NCI-H2081 treated with DMSO at 0.1 percent for 48 hours (cell line): ENCODE data around the gene ACKR2.
A peak's percentile ranks its signal among the peaks of the same experiment; 100 is the strongest.

ENCODE experiments used
- DNase-seq: peaks from one replicate; lab custom pipeline; 2025; lab: John Stamatoyannopoulos, UW

The ACKR2 gene, protein sequence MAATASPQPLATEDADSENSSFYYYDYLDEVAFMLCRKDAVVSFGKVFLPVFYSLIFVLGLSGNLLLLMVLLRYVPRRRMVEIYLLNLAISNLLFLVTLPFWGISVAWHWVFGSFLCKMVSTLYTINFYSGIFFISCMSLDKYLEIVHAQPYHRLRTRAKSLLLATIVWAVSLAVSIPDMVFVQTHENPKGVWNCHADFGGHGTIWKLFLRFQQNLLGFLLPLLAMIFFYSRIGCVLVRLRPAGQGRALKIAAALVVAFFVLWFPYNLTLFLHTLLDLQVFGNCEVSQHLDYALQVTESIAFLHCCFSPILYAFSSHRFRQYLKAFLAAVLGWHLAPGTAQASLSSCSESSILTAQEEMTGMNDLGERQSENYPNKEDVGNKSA

DNA sequence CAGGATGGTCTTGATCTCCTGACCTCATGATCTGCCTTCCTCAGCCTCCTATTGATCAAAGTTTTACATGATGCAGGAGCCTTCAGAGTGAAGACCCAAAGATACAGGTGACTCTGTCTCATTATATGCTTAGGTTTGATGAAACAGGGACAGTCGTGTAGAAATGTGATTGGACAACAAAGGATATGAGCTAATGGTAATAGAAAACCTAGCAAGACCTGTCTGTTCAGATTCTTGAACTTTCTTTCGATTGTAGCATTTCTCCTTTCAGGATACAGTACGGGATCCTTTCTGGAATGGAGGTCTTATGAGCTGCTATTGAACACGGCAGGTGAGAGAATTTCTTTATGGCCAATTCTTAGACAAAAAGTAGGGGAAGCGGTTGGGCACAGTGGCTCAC lies at the start of gene ACKR2:
TSS of gene ACKR2 (plus strand) at position 244 of the 400 bp plus-strand sequence. CDS start 55,058 bp downstream, outside the sequence.
- no peak for DNase-seq

- no peak for DNase-seq
Observed at GRCh38 chr3:42762046-42762724, 47.1 kb upstream of the ACKR2 start.

- no peak for DNase-seq
Observed at GRCh38 chr3:42763021-42763420, 46.2 kb upstream of the ACKR2 start.

DNA sequence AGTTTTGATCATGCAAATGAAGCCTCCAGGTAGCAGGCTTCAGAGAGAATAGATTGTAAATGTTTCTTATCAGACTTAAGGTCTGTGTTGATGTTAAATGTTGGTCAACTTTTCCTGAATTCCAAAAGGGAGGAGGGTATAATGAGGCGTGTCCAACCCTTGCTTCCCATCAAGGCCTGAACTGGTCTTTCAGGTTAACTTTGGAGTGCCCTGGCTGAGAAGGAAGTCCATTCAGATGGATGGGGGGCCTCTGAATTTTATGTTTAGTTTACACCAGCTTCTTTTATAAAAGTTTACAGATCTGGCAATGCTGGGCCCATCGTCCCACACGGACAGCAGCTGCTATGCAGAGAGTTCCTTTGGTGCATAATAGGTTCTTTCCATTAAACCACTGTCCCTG lies 45.1 kb upstream of the ACKR2 start:
- no peak for DNase-seq

GRCh38 chr3:42764561-42765295 lies 44.5 kb upstream of the ACKR2 start:
- no peak for DNase-seq

DNA sequence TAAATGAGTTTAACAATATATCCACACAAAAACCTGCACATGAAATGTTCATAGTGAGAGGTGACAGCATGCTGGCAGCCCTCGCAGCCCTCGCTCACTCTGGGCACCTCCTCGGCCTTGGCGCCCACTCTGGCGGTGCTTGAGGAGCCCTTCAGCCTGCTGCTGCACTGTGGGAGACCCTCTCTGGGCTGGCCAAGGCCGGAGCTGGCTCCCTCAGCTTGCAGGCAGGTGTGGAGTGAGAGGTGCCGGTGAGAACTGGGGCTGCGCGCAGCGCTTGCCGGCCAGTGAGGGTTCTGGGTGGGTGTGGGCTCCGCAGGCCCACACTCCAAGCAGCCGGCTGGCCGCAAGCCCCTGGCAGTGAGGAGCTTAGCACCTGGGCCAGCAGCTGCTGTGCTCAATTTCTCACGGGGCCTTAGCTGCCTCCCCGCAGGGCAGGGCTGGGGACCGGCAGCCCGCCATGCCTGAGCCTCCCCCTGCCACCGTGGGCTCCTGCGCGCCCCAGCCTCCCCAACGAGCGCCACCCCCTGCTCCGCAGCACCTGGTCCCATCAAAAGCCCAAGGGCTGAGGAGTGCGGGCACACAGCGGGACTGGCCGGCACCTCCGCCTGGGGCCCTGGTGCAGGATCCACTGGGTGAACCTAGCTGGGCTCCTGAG lies 39.6 kb upstream of the ACKR2 start:
- no peak for DNase-seq

GRCh38 chr3:42771271-42771670 lies 38.0 kb upstream of the ACKR2 start:
- no peak for DNase-seq

DNA sequence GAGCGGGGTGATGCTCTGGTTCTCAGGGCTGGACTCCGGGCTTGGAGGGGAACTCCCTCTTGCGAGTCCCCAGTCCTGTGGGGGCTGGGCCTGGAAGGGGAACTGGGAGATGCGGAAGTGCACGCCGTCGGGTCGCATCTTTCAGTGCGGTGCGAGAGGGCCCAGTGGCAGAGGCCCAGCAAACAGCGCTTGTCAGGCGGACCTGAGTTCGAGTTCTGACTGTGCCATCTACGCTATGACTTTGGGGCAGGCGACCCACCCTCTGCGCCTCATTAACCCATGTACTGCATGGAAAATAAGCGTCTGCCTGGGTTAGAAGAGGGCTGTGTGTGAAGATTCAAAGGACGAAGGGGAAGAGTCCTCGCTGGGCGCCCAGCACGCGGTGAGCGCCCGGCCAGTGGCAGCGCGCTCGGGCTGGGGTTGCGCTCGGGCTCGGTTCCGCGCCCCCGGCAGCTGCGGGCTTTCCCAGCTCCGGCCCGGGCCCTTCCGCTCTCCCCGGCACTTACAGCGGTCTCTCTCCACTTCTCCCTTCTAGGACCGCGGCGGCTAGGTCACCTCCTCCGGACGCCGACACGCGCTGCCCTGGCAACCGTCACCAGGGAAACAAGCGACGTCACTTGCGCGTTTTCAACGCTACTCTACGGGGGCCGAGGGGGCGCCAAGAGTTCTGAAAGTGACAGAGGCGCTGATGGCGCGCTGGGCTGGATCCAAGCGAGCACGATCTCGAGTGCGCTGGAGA lies 36.4 kb upstream of the ACKR2 start, which contains the start of gene CCDC13:
TSS of gene CCDC13 (minus strand) at position 584 of the 739 bp plus-strand sequence. CDS start 14,908 bp downstream, outside the sequence.
- no peak for DNase-seq

DNA sequence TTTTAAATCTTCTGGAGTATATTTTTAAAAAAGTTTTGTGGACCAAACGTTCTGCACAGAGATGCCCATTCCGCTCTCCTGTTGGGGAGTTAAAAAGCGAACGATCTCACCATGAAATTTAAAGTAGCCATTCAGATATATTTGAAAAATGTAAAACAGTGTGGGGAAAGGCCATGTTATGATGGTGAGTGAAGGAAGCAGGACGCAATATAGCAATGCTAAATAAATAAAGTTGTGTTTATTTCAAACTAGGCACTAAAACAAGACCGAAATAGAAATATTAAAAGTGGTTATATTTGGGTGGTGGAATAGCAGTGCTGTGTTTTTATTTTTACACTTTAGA lies 35.9 kb upstream of the ACKR2 start:
- no peak for DNase-seq

GRCh38 chr3:42778644-42779043 lies 30.6 kb upstream of the ACKR2 start:
- no peak for DNase-seq

DNA sequence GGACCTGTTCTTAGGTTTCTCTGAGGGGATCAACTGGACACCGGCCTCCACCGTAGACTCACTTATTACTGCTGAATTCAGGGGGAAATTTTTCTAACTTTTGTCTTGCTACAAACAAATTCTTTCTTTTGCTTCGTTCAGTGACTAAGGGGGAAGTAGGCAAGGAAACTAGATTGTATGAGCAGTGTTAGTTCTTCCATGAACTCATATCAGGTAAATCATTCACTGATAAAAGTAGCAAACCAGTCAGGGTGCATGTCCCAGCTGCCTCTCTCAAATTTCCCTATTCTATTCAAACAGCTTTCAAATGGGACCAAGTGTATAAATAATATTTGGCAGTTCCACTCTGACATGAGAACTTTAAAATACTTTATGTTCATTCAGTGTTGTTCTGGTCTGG lies 28.8 kb upstream of the ACKR2 start:
- DNase-seq: no peak

DNA sequence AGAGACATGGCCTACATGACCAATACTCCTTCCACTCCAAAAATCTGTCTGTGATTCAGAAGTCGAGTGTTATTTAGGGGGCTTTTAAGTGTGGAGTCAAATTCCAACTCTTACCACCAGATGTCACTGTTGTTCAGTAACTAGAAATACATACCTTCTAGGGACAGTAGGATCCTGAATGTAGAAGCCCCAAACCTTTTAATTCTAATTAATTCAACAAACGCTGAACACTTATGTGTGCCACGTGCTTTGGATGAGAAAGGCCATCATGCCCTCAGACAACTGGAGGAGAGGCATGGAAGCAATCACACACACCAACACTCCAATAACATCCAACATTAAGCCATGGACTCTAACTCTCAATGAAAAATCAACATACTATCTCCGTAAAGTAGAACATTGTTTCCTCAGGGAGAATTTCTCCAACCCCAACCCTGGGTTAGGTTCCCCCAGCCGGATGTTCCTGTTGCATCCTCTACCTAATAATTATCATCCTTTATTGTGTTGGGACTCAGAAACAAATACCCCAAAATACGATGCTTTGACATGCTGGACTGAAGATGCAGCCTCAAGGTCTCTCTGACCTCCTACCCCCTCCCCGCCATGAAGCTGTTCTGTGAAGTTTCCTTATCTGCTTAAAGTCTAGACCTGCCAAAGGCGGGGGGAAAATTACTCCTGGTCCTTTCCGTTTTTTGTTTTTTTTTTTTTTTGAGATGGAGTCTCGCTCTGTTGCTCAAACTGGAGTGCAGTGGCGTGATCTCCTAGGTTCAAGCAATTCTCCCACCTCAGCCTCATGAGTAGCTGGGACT lies 28.1 kb upstream of the ACKR2 start:
- DNase-seq: peak; percentile 49

- DNase-seq: no peak
Observed at GRCh38 chr3:42786212-42786611, 23.0 kb upstream of the ACKR2 start.

- no peak for DNase-seq
Observed at GRCh38 chr3:42786631-42787030, 22.6 kb upstream of the ACKR2 start.

DNA sequence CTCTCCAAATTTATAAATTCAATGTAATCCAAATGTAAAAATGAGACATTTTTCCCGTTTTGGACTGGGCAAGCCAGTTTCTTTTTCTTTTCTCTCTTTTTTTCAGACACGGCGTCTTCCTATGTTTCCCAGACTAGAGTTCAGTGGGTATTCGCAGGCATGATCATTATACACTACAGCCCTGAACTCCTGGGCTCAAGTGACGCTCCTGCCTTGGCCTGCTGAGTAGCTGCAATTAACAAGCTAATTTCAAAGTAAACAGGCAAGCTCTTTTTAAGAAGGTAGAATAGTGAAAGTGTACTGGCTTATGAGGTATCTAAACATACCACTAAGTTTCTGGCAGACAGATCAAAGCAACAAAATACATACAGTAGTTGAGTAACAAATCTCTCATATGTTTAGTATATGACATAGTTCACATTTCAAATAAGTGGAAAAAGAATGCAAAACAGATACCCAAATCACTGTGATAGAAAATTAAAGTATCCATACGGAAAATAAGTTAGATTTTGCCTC lies 18.5 kb upstream of the ACKR2 start:
- DNase-seq: no peak

DNA sequence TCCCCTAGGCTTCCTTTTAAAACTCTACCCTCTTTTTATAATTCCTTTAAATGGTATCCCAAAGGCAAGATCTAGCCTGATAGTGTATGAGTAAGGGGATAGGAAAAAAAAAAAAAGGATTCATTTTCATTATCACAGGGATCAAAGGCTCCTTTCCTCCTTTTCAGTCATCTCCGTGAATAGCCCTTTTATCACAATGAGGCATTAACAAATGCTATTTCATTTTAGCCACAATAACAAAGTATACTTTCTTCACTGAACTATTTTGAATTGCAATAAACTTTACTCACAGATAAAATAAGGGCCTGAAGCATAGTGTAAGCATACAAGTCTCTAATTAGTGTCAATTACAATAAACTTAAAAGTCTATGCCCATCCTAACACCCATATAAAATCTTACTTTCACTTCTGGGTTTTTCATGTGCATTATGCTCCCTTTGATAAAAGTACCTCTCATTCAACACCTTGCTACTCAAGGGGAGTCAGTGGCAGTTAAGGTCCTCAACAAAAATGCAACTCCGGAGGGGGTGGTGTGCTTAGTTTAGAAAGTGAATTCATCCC lies 13.5 kb upstream of the ACKR2 start:
- no peak for DNase-seq

GRCh38 chr3:42796332-42796885 lies 12.8 kb upstream of the ACKR2 start:
- no peak for DNase-seq

DNA sequence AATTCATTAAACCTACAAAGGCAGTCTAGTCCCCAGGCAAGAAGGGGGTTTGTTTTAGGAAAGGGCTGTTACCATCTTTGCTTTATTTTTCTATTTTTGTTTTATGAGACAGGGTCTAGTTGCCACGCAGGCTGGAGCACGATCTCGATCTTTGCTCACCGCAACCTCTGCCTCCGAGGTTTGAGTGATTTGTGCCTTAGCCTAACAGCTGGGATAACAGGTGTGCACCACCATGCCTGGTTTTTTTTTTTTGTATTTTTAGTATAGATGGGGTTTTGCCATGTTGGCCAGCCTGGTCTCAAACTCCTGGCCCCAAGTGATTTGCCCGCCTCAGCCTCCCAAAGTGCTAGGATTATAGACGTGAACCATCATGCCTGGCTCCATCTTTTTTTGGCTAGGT lies 9.9 kb upstream of the ACKR2 start:
- DNase-seq: no peak

- DNase-seq: no peak
Observed at GRCh38 chr3:42800251-42800650, 9.0 kb upstream of the ACKR2 start.
